ENCODE data around the gene NSUN4. TPM values are rescaled to one million over a fixed set of nuclear protein-coding genes. Genes with fewer than 3 reads are reported as not detected.
A peak's percentile ranks its signal among the peaks of the same experiment; 100 is the strongest.

NSUN4 gene
- total and polyA plus RNA-seq, 10 of the 15 experiments (the other 5 are each of a cell fraction or from before 2014, with no cell fraction given), result 22.1 to 80.2 (median 29.6) TPM

GRCh38 chr1:46333300-46334029 lies 7.1 kb upstream of the NSUN4 start:
- peak; percentile 77 for DNase-seq (ENCODE audit: low read depth, low spot score)
- no peaks in the 10 kb centered on the region for H3K27me3 ChIP-seq (replicated peaks in 1 of 2; ENCODE audit: control insufficient read depth in 2 of 2, insufficient read depth in 2 of 2, low read length in 1 of 2)
- ChIA-PET RAD21 (ENCODE audit: unreplicated experiment) (interaction anchor here (0.6 to 4.1 kb wide), 17 partner anchors 8 to 386 kb away, joined by 3 to 56 read pairs (median 4); partner anchors contain the start of genes EFCAB14, LRRC41, MKNK1 and NSUN4), CTCF (interaction anchor here (0.8 to 6.2 kb wide), 28 partner anchors 9 to 201 kb away, joined by 3 to 267 read pairs (median 4); partner anchors contain the start of genes LRRC41, NSUN4 and UQCRH), POLR2A (interaction anchor here (0.5 to 2.5 kb wide), 13 partner anchors 8 to 816 kb away, joined by 3 to 35 read pairs (median 4); partner anchors contain the start of genes LRRC41, NSUN4, RAD54L and UQCRH), SMC1A (ENCODE audit: uncharacterized antibody, unreplicated experiment) (interaction anchor here (0.7 to 4.0 kb wide), 16 partner anchors 10 to 154 kb away, joined by 3 to 141 read pairs (median 4); partner anchors contain the start of genes LRRC41, RAD54L and UQCRH)
- BruUV-seq (replicated peaks), result no TSS peak
- FAIRE-seq, result peak; percentile 78
- H3K4me3 ChIP-seq, result peak overlapping the region; percentile 16; the same call in 1 of the 2 replicates
- intact Hi-C loops (cut with micrococcal nuclease; ENCODE audit: unreplicated experiment), result loop anchor here (1.0 to 10.0 kb wide), 4 partner anchors 9 to 199 kb away; partner anchors contain the start of genes LRRC41, PIK3R3 and UQCRH
- H3K9ac ChIP-seq (ENCODE audit: control insufficient read depth, insufficient read depth, low read length), result peak overlapping the region; percentile 67
- ATAC-seq, result peak; percentile 58
- 15% methylated on average over 9 of the region's 9 CpGs for WGBS (ENCODE audit: insufficient coverage, insufficient replicate concordance, low lambda C conversion rate, missing lambda C conversion rate)
- no peaks in the 10 kb centered on the region for H3K36me3 ChIP-seq (ENCODE audit: control insufficient read depth in 2 of 2, insufficient read depth in 2 of 2, low read length in 1 of 2)
- H3K4me2 ChIP-seq (ENCODE audit: control insufficient read depth, insufficient read depth), result peak overlapping the region; percentile 89
- peaks cover 38% of the 10 kb centered on the region for H3K79me2 ChIP-seq (ENCODE audit: control insufficient read depth, insufficient read depth, low read length)
- no peaks in the 10 kb centered on the region for H3K9me3 ChIP-seq (replicated peaks; ENCODE audit: control insufficient read depth, insufficient read depth, low read length)
- H3K4me1 ChIP-seq (ENCODE audit: control insufficient read depth, insufficient read depth, low read length), result peaks cover 22% of the 10 kb centered on the region
- in situ Hi-C loops (cut with MboI), result no loop called here
- H4K20me1 ChIP-seq (ENCODE audit: control insufficient read depth, insufficient read depth), result no peaks in the 10 kb centered on the region
- peak overlapping the region; percentile 45 for H2AFZ ChIP-seq (ENCODE audit: control insufficient read depth, low read depth, low read length)
- H3K27ac ChIP-seq (ENCODE audit: control insufficient read depth, insufficient read depth), result peak overlapping the region; percentile 98
- peak in 1 of 2 experiments; percentile 79; a peak in 3 of 4 replicates for TF ChIP-seq IKZF2 (IDR thresholded peaks at IDR 0.05)
- TF ChIP-seq EGR1 (IDR thresholded peaks at IDR 0.05; ENCODE audit: borderline replicate concordance in 1 of 2, low read depth in 2 of 2, low read length in 2 of 2), result no peak
- peak; percentile 2; the same call in 1 of the 2 replicates for TF ChIP-seq RUNX3 (IDR thresholded peaks at IDR 0.05; ENCODE audit: low read length)
- no peak for TF ChIP-seq STAT1 (conservative IDR thresholded peaks at IDR 0.05)
- peak; percentile 70 for TF ChIP-seq SMAD5 (IDR thresholded peaks at IDR 0.05; ENCODE audit: low read depth)
- no peak for TF ChIP-seq NFXL1 (IDR thresholded peaks at IDR 0.05; ENCODE audit: borderline replicate concordance)
- peak; percentile 40; the same call in 1 of the 2 replicates for TF ChIP-seq SMC3 (IDR thresholded peaks at IDR 0.05; ENCODE audit: borderline replicate concordance, low read length)
- peak; percentile 30; the same call in 1 of the 2 replicates for TF ChIP-seq SMARCA5 (IDR thresholded peaks at IDR 0.05)
- no peak for TF ChIP-seq ZNF687 (IDR thresholded peaks at IDR 0.05)
- no peak for TF ChIP-seq ZBTB11 (CRISPR knock-in tag; IDR thresholded peaks at IDR 0.05)
- peak; percentile 83; the same call in 1 of the 2 replicates for TF ChIP-seq PML (IDR thresholded peaks at IDR 0.05; ENCODE audit: low read length)
- peak; percentile 6 for TF ChIP-seq MEF2B (IDR thresholded peaks at IDR 0.05; ENCODE audit: partially characterized antibody, poor library complexity, severe bottlenecking)
- TF ChIP-seq MXI1 (IDR thresholded peaks at IDR 0.05; ENCODE audit: low read depth, low read length), result peak; percentile 71; the same call in 1 of the 2 replicates
- peak; percentile 77 for TF ChIP-seq POLR2A (IDR thresholded peaks at IDR 0.05; ENCODE audit: low read depth, low read length)

Measured in GM12878 (cell line).